Measurements from ENCODE around the gene KIF26B. TPM values are rescaled to one million over a fixed set of nuclear protein-coding genes. Genes with fewer than 3 reads are reported as not detected.

KIF26B gene
- total RNA-seq, 2 experiments from 2014 or later = not detected

DNA sequence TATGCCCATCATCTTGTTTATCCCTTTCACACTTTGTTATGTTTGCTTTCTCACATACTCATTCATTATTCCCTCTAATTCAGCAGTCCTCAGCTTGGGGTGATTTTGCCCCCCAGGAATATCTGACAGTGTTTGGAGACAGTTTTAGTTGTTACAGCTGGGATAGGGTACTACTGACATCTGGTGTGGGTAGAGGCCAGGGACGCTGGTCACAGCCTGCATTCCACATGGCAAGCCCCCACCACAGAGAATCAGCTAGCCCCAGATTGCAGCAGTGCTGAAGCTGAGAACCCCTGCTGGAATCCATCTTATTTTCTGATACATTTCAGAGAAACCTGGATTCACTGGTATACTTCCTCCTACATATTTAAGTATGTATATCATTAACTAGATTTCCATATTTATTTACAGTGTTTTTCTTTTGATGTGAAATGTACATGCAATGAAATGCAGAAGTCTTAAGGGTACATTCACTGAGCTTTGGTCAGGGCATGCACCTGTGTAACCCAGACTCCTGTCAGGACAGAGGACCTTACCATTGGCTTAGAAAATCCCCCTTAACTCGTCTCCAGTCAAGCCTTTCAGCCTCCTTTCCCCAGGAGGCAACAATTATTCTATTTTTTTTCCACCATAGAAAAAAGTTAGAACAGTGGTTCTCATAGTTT is 68.3 kb downstream of the KIF26B start:
- no peaks in the 10 kb centered on the region for H3K79me2 ChIP-seq (ENCODE audit: insufficient read depth, low read depth, low read length)
- no peak for DNase-seq (ENCODE audit: low spot score)
- ChIA-PET CTCF (ENCODE audit: unreplicated experiment) (no interaction called here), POLR2A (no interaction called here)
- H3K27ac ChIP-seq (ENCODE audit: low read depth, low read length, poor library complexity, severe bottlenecking) = no peak overlapping the region
- no peaks in the 10 kb centered on the region for H3K4me1 ChIP-seq (ENCODE audit: insufficient read depth, low read length, poor library complexity, severe bottlenecking)
- H3K4me2 ChIP-seq (ENCODE audit: low read length) = no peak overlapping the region
- no peaks in the 10 kb centered on the region for H4K20me1 ChIP-seq (ENCODE audit: insufficient read depth, low read length)
- no peak for TF ChIP-seq EZH2phosphoT487 (IDR thresholded peaks at IDR 0.05; ENCODE audit: borderline replicate concordance, low read depth, low read length)
- TF ChIP-seq, protein P1, sequence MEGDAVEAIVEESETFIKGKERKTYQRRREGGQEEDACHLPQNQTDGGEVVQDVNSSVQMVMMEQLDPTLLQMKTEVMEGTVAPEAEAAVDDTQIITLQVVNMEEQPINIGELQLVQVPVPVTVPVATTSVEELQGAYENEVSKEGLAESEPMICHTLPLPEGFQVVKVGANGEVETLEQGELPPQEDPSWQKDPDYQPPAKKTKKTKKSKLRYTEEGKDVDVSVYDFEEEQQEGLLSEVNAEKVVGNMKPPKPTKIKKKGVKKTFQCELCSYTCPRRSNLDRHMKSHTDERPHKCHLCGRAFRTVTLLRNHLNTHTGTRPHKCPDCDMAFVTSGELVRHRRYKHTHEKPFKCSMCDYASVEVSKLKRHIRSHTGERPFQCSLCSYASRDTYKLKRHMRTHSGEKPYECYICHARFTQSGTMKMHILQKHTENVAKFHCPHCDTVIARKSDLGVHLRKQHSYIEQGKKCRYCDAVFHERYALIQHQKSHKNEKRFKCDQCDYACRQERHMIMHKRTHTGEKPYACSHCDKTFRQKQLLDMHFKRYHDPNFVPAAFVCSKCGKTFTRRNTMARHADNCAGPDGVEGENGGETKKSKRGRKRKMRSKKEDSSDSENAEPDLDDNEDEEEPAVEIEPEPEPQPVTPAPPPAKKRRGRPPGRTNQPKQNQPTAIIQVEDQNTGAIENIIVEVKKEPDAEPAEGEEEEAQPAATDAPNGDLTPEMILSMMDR (conservative IDR thresholded peaks at IDR 0.05; ENCODE audit: low read length) = no peak
- no peaks in the 10 kb centered on the region for H3K9me3 ChIP-seq (ENCODE audit: low read length)
- H3K9me2 ChIP-seq (ENCODE audit: insufficient read depth, low read length) = no peaks in the 10 kb centered on the region
- BruUV-seq (replicated peaks) = no TSS peak
- no peak overlapping the region for H2AFZ ChIP-seq (ENCODE audit: low read length)
- intact Hi-C loops (cut with micrococcal nuclease; ENCODE audit: unreplicated experiment) = no loop called here
- H3K36me3 ChIP-seq (ENCODE audit: insufficient read depth, low read length) = no peaks in the 10 kb centered on the region
- no peak overlapping the region for H3K4me3 ChIP-seq (ENCODE audit: low read depth, low read length, poor library complexity, severe bottlenecking)

DNA sequence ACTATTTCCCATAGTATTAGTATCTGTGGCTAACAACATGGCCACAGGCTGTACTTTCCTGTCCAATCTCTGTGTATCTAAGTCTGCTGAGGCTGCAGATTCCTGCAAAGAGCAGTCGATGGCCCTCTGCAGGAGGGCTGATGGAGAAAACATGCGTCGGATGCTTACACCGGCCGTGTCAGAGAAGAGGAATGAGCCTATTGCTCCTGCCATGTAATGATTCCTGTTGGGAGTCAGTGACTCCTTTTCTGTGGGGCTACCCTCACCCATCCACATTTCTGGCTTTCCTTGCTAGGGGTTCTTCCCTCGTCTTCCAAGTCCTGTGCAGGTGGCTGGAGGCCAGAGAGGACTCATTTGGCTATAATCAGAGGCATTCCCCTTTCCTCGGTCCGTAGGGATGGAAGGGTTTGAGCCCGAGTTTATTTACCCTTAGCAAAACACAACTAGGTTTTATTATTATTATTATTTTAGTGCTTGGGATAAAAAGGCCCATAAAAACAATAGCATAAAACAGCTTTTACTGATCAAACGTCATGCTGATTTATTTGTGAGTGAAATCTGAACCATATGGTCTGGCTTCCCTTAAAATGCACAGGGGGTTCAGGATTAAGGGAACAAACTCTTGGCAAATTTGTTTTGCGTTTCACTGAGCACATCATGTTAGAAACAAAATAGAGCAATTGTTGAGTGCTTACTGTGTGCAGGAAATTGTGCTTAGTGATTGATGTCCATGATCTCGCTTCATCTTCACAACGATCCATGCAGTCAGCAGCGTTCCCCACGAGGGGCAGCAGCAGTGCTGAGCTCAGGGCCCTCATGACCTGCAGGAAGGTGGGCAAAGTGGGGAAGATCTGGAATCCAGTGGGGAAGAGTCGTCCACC is 70.8 kb downstream of the KIF26B start:
- DNase-seq (ENCODE audit: low spot score) = no peak
- POLR2A ChIA-PET = interaction anchor here (1.2 kb wide), 1 partner anchor 37 kb away, joined by 3 read pairs; no protein-coding TSS in a partner anchor
- Histone ChIP-seq H4K20me1 (ENCODE audit: insufficient read depth, low read length) (no peaks in the 10 kb centered on the region), H3K27ac (ENCODE audit: low read depth, low read length, poor library complexity, severe bottlenecking) (no peak overlapping the region), H2AFZ (ENCODE audit: low read length) (no peak overlapping the region), H3K9me2 (ENCODE audit: insufficient read depth, low read length) (no peaks in the 10 kb centered on the region), H3K9me3 (ENCODE audit: low read length) (no peaks in the 10 kb centered on the region), H3K79me2 (ENCODE audit: insufficient read depth, low read depth, low read length) (no peaks in the 10 kb centered on the region), H3K4me2 (ENCODE audit: low read length) (no peak overlapping the region), H3K4me1 (ENCODE audit: insufficient read depth, low read length, poor library complexity, severe bottlenecking) (no peaks in the 10 kb centered on the region), H3K36me3 (ENCODE audit: insufficient read depth, low read length) (no peaks in the 10 kb centered on the region), H3K4me3 (ENCODE audit: low read depth, low read length, poor library complexity, severe bottlenecking) (no peak overlapping the region)
- BruUV-seq (replicated peaks) = no TSS peak
- CTCF ChIA-PET (ENCODE audit: unreplicated experiment) = no interaction called here
- intact Hi-C loops (cut with micrococcal nuclease; ENCODE audit: unreplicated experiment) = no loop called here
- TF ChIP-seq, protein P1 (conservative IDR thresholded peaks at IDR 0.05; ENCODE audit: low read length) = no peak
- no peak for TF ChIP-seq EZH2phosphoT487 (IDR thresholded peaks at IDR 0.05; ENCODE audit: borderline replicate concordance, low read depth, low read length)

DNA sequence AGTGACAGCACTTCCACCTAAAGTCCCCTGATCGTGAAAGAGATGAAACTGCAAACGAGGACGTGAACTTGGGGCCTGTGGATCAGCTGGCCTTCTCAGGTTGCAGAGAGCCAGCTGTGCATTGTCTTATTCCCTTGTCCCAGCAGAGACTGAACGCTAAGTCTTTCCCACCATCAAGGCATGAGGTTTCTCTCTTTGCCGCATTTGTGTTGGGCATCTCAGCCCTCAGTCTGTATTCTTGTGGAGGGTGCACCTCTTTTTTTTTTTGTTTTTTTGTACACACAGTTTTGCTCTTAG is 71.4 kb downstream of the KIF26B start:
- H3K4me2 ChIP-seq (ENCODE audit: low read length) = no peak overlapping the region
- DNase-seq (ENCODE audit: low spot score) = no peak
- no peak overlapping the region for H2AFZ ChIP-seq (ENCODE audit: low read length)
- no peak overlapping the region for H3K4me3 ChIP-seq (ENCODE audit: low read depth, low read length, poor library complexity, severe bottlenecking)
- TF ChIP-seq, protein P1 (conservative IDR thresholded peaks at IDR 0.05; ENCODE audit: low read length) = no peak
- TF ChIP-seq EZH2phosphoT487 (IDR thresholded peaks at IDR 0.05; ENCODE audit: borderline replicate concordance, low read depth, low read length) = no peak
- ChIA-PET CTCF (ENCODE audit: unreplicated experiment) (no interaction called here), POLR2A (interaction anchor here (1.2 kb wide), 1 partner anchor 38 kb away, joined by 3 read pairs; no protein-coding TSS in a partner anchor)
- intact Hi-C loops (cut with micrococcal nuclease; ENCODE audit: unreplicated experiment) = no loop called here
- H3K4me1 ChIP-seq (ENCODE audit: insufficient read depth, low read length, poor library complexity, severe bottlenecking) = no peaks in the 10 kb centered on the region
- no TSS peak for BruUV-seq (replicated peaks)
- H3K27ac ChIP-seq (ENCODE audit: low read depth, low read length, poor library complexity, severe bottlenecking) = no peak overlapping the region
- H4K20me1 ChIP-seq (ENCODE audit: insufficient read depth, low read length) = no peaks in the 10 kb centered on the region
- no peaks in the 10 kb centered on the region for H3K9me2 ChIP-seq (ENCODE audit: insufficient read depth, low read length)
- H3K79me2 ChIP-seq (ENCODE audit: insufficient read depth, low read depth, low read length) = no peaks in the 10 kb centered on the region
- H3K9me3 ChIP-seq (ENCODE audit: low read length) = no peaks in the 10 kb centered on the region
- no peaks in the 10 kb centered on the region for H3K36me3 ChIP-seq (ENCODE audit: insufficient read depth, low read length)

Measured in OCI-LY7 (cell line).